CD8-positive, alpha-beta memory T cell (primary cell): Measurements from ENCODE around the gene SHISA5. TPM values are rescaled to one million over a fixed set of nuclear protein-coding genes. Genes with fewer than 3 reads are reported as not detected.
A peak's percentile ranks its signal among the peaks of the same experiment; 100 is the strongest.

Experiments
- CTCF ChIA-PET: fragments of 350-600 bp; sonication (Branson Sonifier 250); formaldehyde crosslinking; loops from one replicate; lab custom pipeline; 2021; ENCODE audit warnings: antibody characterized with exemption; lab: Charles Lee
- POLR2A ChIA-PET: fragments of 350-600 bp; sonication (Branson Sonifier 250); formaldehyde crosslinking; loops from one replicate; lab custom pipeline; 2021; ENCODE audit warnings: antibody characterized with exemption; lab: Charles Lee
- DNase-seq, 5 donors: peaks; one replicate each; pipeline versions ENCODE4 v3.0.0 to v3.0.0-alpha.2; 2020 to 2022; ENCODE audit warnings: mixed read lengths in 1 of 5
- H3K27ac ChIP-seq: one replicate; pipeline ENCODE4 v1.7.0; 2013; ENCODE audit warnings: low read depth, mild to moderate bottlenecking, low read length, moderate library complexity
- H3K27me3 ChIP-seq: 2 replicates; pipeline ENCODE4 v1.7.0; 2013; ENCODE audit warnings: low read length, mild to moderate bottlenecking; ENCODE audit not compliant: insufficient read depth, poor library complexity, severe bottlenecking
- H3K36me3 ChIP-seq: 2 replicates; pipeline ENCODE4 v1.7.0; 2013; ENCODE audit warnings: mild to moderate bottlenecking, low read length, moderate library complexity; ENCODE audit not compliant: insufficient read depth
- H3K4me1 ChIP-seq: 2 replicates; pipeline ENCODE4 v1.7.0; 2013; ENCODE audit warnings: mild to moderate bottlenecking, low read length, moderate library complexity; ENCODE audit not compliant: insufficient read depth
- H3K4me3 ChIP-seq: 2 replicates; pipeline ENCODE4 v1.7.0; 2013; ENCODE audit warnings: mild to moderate bottlenecking, low read length
- H3K9me3 ChIP-seq: 2 replicates; pipeline ENCODE4 v1.7.0; 2013; ENCODE audit warnings: mild to moderate bottlenecking, low read length
- H3K27ac Mint-ChIP-seq, 8 donors: one replicate each; pipeline ENCODE4 v1.8.0; 2020 to 2021; ENCODE audit warnings: mixed read lengths in 8 of 8, mild to moderate bottlenecking in 6 of 8, inconsistent platforms in 3 of 8, moderate library complexity in 3 of 8
- H3K27me3 Mint-ChIP-seq, 2 donors: one replicate each; pipeline ENCODE4 v1.8.0; 2020 to 2021; ENCODE audit warnings: mixed read lengths in 2 of 2, mild to moderate bottlenecking in 1 of 2, moderate library complexity in 1 of 2
- H3K36me3 Mint-ChIP-seq, 3 donors: one replicate each; pipeline ENCODE4 v1.8.0; 2020 to 2021; ENCODE audit warnings: mixed read lengths in 3 of 3, inconsistent platforms in 1 of 3, mild to moderate bottlenecking in 1 of 3
- H3K4me1 Mint-ChIP-seq, 3 donors: one replicate each; pipeline ENCODE4 v1.8.0; 2020 to 2021; ENCODE audit warnings: mixed read lengths in 3 of 3, inconsistent platforms in 1 of 3, mild to moderate bottlenecking in 1 of 3
- H3K4me3 Mint-ChIP-seq, 7 donors: one replicate each; pipeline ENCODE4 v1.8.0; 2020 to 2021; ENCODE audit warnings: mixed read lengths in 7 of 7, mild to moderate bottlenecking in 6 of 7, moderate library complexity in 4 of 7, inconsistent platforms in 2 of 7
- H3K9me3 Mint-ChIP-seq, 5 donors: one replicate each; pipeline ENCODE4 v1.8.0; 2020 to 2022; ENCODE audit warnings: mixed read lengths in 5 of 5, mild to moderate bottlenecking in 3 of 5, moderate library complexity in 2 of 5, inconsistent platforms in 1 of 5
- polyA plus RNA-seq: library from polyadenylated mRNA; unstranded; fragments of 300-500 nt; fragmentation: Illumina TruSeq; gene quantifications from one replicate; pipeline ENCODE4 v1.2.3, GENCODE V29; 2021
- total RNA-seq, 2 experiments: library from RNA; stranded (reverse); gene quantifications; one replicate each; pipeline ENCODE4 v1.2.3, GENCODE V29; 2021

Gene SHISA5
- total and polyA plus RNA-seq, 3 experiments from 2014 or later = 102 to 470 (median 102) TPM

- peaks cover 9% of the 10 kb centered on the region for H3K4me1 ChIP-seq
- no peak overlapping the region for H3K4me3 ChIP-seq
- no peak overlapping the region for H3K27ac ChIP-seq
- CTCF ChIA-PET = interaction anchor here (1.0 to 3.5 kb wide), 3 partner anchors 12 to 146 kb away, joined by 3 to 20 read pairs (median 3); no protein-coding TSS in a partner anchor
- POLR2A ChIA-PET = no interaction called here
- peak in 1 of 5 donors; percentile 11 for DNase-seq
- H3K9me3 ChIP-seq = no peaks in the 10 kb centered on the region
- peaks cover 0 to 3% (median 3%) of the 10 kb centered on the region in 3 donors for H3K4me1 Mint-ChIP-seq
- peaks cover 0 to 3% of the 10 kb centered on the region in 2 donors for H3K27me3 Mint-ChIP-seq
- no peaks in the 10 kb centered on the region for H3K36me3 ChIP-seq
- no peaks in the 10 kb centered on the region for H3K9me3 Mint-ChIP-seq
- H3K36me3 Mint-ChIP-seq = no peaks in the 10 kb centered on the region
- no peaks in the 10 kb centered on the region for H3K27me3 ChIP-seq
- no peak overlapping the region for H3K4me3 Mint-ChIP-seq
- H3K27ac Mint-ChIP-seq = no peak overlapping the region
These were observed 42.3 kb upstream of the SHISA5 start for GRCh38 chr3:48546203-48546829.

GRCh38 chr3:48544141-48544540, 40.2 kb upstream of the SHISA5 start:
- no peaks in the 10 kb centered on the region for H3K9me3 Mint-ChIP-seq
- H3K36me3 Mint-ChIP-seq = no peaks in the 10 kb centered on the region
- H3K4me1 ChIP-seq = peaks cover 8% of the 10 kb centered on the region
- no peak overlapping the region for H3K4me3 Mint-ChIP-seq
- peaks cover 0 to 3% of the 10 kb centered on the region in 2 donors for H3K27me3 Mint-ChIP-seq
- ChIA-PET POLR2A (no interaction called here), CTCF (interaction anchor here (0.8 kb wide), 1 partner anchor 112 kb away, joined by 3 read pairs; no protein-coding TSS in a partner anchor)
- no peaks in the 10 kb centered on the region for H3K27me3 ChIP-seq
- H3K4me3 ChIP-seq = no peak overlapping the region
- no peak for DNase-seq
- H3K9me3 ChIP-seq = no peaks in the 10 kb centered on the region
- H3K27ac Mint-ChIP-seq = no peak overlapping the region
- H3K4me1 Mint-ChIP-seq = peaks cover 0 to 3% (median 3%) of the 10 kb centered on the region in 3 donors
- H3K27ac ChIP-seq = no peak overlapping the region
- H3K36me3 ChIP-seq = no peaks in the 10 kb centered on the region

DNA sequence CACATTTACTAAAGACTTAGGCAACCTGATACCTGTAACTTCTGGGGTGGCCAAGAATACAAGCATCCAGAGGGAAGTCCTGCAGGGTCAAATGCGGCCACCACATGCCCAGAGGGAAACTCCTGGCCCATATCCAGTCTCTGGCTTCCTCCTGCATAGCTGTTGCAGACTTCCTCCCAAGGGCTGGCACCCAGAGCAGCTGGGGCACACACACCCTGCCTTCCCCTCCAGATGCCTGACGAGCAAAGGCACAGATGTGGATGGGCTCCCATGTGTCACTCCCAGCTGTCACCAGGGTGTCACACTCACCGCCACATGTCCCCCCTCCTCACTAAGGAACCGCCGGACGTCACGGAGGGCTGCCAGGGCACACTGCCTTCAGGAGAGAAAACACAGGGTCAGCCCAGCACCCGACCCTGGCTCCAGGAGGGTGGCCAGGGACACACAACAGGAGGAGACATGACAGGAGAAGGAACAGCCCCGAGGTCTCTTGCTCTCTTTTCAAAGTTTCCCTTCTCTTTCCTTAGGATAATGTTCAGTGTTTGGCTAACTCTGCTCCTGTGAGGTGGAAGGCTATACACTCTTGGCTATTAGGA, 39.4 kb upstream of the SHISA5 start:
- no peak for DNase-seq
- Mint-ChIP-seq H3K4me3 (no peak overlapping the region), H3K36me3 (no peaks in the 10 kb centered on the region), H3K9me3 (no peaks in the 10 kb centered on the region), H3K4me1 (no peaks in the 10 kb centered on the region), H3K27me3 (peaks cover 0 to 3% of the 10 kb centered on the region in 2 donors), H3K27ac (no peak overlapping the region)
- no peaks in the 10 kb centered on the region for H3K36me3 ChIP-seq
- H3K9me3 ChIP-seq = no peaks in the 10 kb centered on the region
- no peak overlapping the region for H3K4me3 ChIP-seq
- no peak overlapping the region for H3K27ac ChIP-seq
- CTCF ChIA-PET = no interaction called here
- H3K27me3 ChIP-seq = no peaks in the 10 kb centered on the region
- H3K4me1 ChIP-seq = peaks cover under 1% of the 10 kb centered on the region
- POLR2A ChIA-PET = no interaction called here

DNA sequence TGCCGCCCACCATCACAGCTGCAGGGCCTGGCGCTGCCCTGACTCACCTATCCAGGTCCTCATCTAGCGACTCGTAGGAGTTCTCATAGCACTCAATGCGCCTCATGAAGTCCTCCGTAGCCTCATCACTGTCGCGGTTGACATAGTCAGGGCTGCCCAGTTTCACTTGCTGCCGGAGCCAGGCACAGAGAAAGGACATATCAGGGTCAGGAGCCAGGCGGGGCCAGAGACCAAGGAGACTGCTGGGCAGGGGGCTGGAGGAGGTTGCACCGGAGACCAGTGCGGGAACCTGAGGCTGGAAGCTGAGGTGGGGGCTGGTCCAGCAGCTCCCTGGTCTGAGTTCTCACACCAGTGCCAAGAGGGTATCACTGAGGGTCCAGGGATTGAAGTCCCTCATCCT, 34.5 kb upstream of the SHISA5 start:
- POLR2A ChIA-PET = no interaction called here
- Mint-ChIP-seq H3K27ac (no peak overlapping the region), H3K4me1 (no peaks in the 10 kb centered on the region), H3K9me3 (no peaks in the 10 kb centered on the region), H3K27me3 (peaks cover 0 to 2% of the 10 kb centered on the region in 2 donors), H3K4me3 (no peak overlapping the region), H3K36me3 (no peaks in the 10 kb centered on the region)
- no peaks in the 10 kb centered on the region for H3K9me3 ChIP-seq
- H3K27ac ChIP-seq = no peak overlapping the region
- H3K4me1 ChIP-seq = no peaks in the 10 kb centered on the region
- CTCF ChIA-PET = no interaction called here
- H3K36me3 ChIP-seq = no peaks in the 10 kb centered on the region
- H3K4me3 ChIP-seq = no peak overlapping the region
- no peak for DNase-seq
- H3K27me3 ChIP-seq = no peaks in the 10 kb centered on the region

DNA sequence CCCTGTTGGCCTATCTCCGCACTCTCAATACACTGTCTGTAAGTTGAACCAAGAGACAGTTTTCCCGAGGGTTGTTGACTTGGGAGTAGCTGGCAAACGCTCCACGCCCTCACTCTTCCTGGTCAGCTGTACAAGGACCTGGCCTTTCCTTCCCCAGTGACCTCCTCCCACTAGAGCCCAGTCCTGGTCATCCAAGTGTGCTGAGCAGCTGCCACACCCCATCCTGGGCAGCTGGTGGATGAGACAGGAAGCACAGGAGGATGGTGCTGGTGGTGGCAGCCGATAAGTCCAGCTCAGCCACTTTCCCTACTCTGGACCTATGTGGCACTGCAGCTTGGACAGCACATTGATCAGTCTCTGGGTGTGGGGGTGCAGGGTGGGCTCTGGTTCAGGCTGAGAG, 32.8 kb upstream of the SHISA5 start:
- Histone ChIP-seq H3K9me3 (no peaks in the 10 kb centered on the region), H3K4me3 (no peak overlapping the region), H3K4me1 (no peaks in the 10 kb centered on the region), H3K27me3 (no peaks in the 10 kb centered on the region), H3K27ac (no peak overlapping the region), H3K36me3 (no peaks in the 10 kb centered on the region)
- ChIA-PET POLR2A (no interaction called here), CTCF (no interaction called here)
- Mint-ChIP-seq H3K4me3 (no peak overlapping the region), H3K27me3 (peaks cover 0 to 3% of the 10 kb centered on the region in 2 donors), H3K9me3 (no peaks in the 10 kb centered on the region), H3K4me1 (peaks cover 0 to 3% (median 0%) of the 10 kb centered on the region in 3 donors), H3K27ac (no peak overlapping the region), H3K36me3 (no peaks in the 10 kb centered on the region)
- DNase-seq = no peak

- POLR2A ChIA-PET = no interaction called here
These were observed 32.1 kb upstream of the SHISA5 start for GRCh38 chr3:48536116-48536515.

DNA sequence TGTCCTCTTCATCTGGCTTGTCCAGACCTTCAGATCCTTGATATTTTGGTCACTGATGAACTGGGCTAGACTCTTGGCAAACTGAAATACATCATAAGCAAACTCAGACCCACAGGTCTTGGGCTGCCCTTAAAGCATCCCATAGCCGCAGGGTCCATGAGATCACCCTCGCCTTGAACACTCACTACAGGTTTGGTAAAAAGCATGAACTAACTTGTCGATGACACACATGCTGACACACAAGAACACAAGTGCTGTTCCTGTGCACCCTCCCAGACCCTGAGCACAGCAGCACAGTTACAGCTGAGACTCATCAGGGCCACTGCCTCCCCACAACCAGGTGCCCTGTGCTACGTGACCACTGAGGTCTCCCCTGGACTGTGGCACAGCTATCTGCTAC, 31.6 kb upstream of the SHISA5 start:
- no peaks in the 10 kb centered on the region for H3K4me1 ChIP-seq
- Mint-ChIP-seq H3K27ac (no peak overlapping the region), H3K27me3 (peaks cover 0 to 4% of the 10 kb centered on the region in 2 donors), H3K9me3 (no peaks in the 10 kb centered on the region), H3K4me3 (no peak overlapping the region), H3K4me1 (peaks cover 0 to 3% (median 0%) of the 10 kb centered on the region in 3 donors), H3K36me3 (no peaks in the 10 kb centered on the region)
- no peak for DNase-seq
- H3K4me3 ChIP-seq = no peak overlapping the region
- POLR2A ChIA-PET = no interaction called here
- no peaks in the 10 kb centered on the region for H3K27me3 ChIP-seq
- no peak overlapping the region for H3K27ac ChIP-seq
- CTCF ChIA-PET = no interaction called here
- H3K36me3 ChIP-seq = no peaks in the 10 kb centered on the region
- no peaks in the 10 kb centered on the region for H3K9me3 ChIP-seq

More at GRCh38 chr3:48536116-48536515, 32.1 kb upstream of the SHISA5 start:
- DNase-seq = no peak
- no peaks in the 10 kb centered on the region for H3K36me3 Mint-ChIP-seq
- Histone ChIP-seq H3K27ac (no peak overlapping the region), H3K9me3 (no peaks in the 10 kb centered on the region), H3K36me3 (no peaks in the 10 kb centered on the region), H3K4me3 (no peak overlapping the region), H3K4me1 (no peaks in the 10 kb centered on the region), H3K27me3 (no peaks in the 10 kb centered on the region)
- CTCF ChIA-PET = no interaction called here
- H3K9me3 Mint-ChIP-seq = no peaks in the 10 kb centered on the region
- H3K4me3 Mint-ChIP-seq = no peak overlapping the region
- peaks cover 0 to 4% of the 10 kb centered on the region in 2 donors for H3K27me3 Mint-ChIP-seq
- H3K27ac Mint-ChIP-seq = no peak overlapping the region
- H3K4me1 Mint-ChIP-seq = peaks cover 0 to 3% (median 0%) of the 10 kb centered on the region in 3 donors

DNA sequence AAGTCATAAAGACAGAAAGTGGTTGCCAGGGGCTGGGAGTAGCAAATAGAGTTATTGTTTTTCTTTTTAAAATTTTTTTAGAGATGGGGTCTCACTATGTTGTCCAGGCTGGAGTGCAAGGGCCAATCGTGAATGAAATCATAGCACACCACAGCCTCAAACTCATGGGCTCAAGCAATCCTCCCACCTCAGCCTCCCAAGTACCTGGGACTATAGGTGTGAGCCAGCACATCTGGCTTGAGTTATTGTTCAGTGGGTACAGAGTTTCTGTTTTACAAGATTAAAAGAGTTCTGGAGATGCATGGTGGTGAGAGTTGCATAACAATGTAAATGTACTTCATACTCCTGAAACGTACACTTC, 29.0 kb upstream of the SHISA5 start:
- POLR2A ChIA-PET = no interaction called here
- DNase-seq = no peak
- Histone ChIP-seq H3K9me3 (no peaks in the 10 kb centered on the region), H3K4me3 (no peak overlapping the region), H3K36me3 (no peaks in the 10 kb centered on the region), H3K27ac (no peak overlapping the region), H3K27me3 (no peaks in the 10 kb centered on the region), H3K4me1 (no peaks in the 10 kb centered on the region)
- no peaks in the 10 kb centered on the region for H3K9me3 Mint-ChIP-seq
- CTCF ChIA-PET = interaction anchor here (2.1 kb wide), 1 partner anchor 97 kb away, joined by 5 read pairs; no protein-coding TSS in a partner anchor
- H3K36me3 Mint-ChIP-seq = no peaks in the 10 kb centered on the region
- H3K4me3 Mint-ChIP-seq = no peak overlapping the region
- peak overlapping the region in 1 of 8 donors; percentile 19 for H3K27ac Mint-ChIP-seq
- H3K27me3 Mint-ChIP-seq = peaks cover 0 to 4% of the 10 kb centered on the region in 2 donors
- peaks cover 0 to 3% (median 0%) of the 10 kb centered on the region in 3 donors for H3K4me1 Mint-ChIP-seq
